Parathyroid adenoma (tissue), 2 donors: Measurements from ENCODE around the gene VGLL3.
A peak's percentile ranks its signal among the peaks of the same experiment; 100 is the strongest.

Source experiments
- H2AFZ ChIP-seq: fragments of 300-600 bp; sonication (generic); one replicate; pipeline ENCODE4 v1.7.0; 2017; ENCODE audit warnings: antibody characterized with exemption, mild to moderate bottlenecking
- H3K27ac ChIP-seq: fragments of 300-600 bp; sonication (generic); one replicate; pipeline ENCODE4 v1.7.0; 2017
- H3K27me3 ChIP-seq: fragments of 300-600 bp; sonication (generic); one replicate; pipeline ENCODE4 v1.7.0; 2017; ENCODE audit warnings: low read length; ENCODE audit not compliant: control insufficient read depth, insufficient read depth
- H3K36me3 ChIP-seq: fragments of 300-600 bp; sonication (generic); one replicate; pipeline ENCODE4 v1.7.0; 2017; ENCODE audit warnings: low read length; ENCODE audit not compliant: control insufficient read depth, insufficient read depth
- H3K4me1 ChIP-seq: fragments of 300-600 bp; sonication (generic); one replicate; pipeline ENCODE4 v1.7.0; 2017; ENCODE audit warnings: control low read depth
- H3K4me2 ChIP-seq: fragments of 300-600 bp; sonication (generic); one replicate; pipeline ENCODE4 v1.7.0; 2017; ENCODE audit warnings: low read length
- H3K4me3 ChIP-seq: fragments of 300-600 bp; sonication (generic); one replicate; pipeline ENCODE4 v1.7.0; 2017; ENCODE audit warnings: low read depth, low read length
- H3K79me2 ChIP-seq: fragments of 300-600 bp; sonication (generic); one replicate; pipeline ENCODE4 v1.7.0; 2017; ENCODE audit warnings: control low read depth
- H3K9ac ChIP-seq: fragments of 300-600 bp; sonication (generic); one replicate; pipeline ENCODE4 v1.7.0; 2017; ENCODE audit warnings: mild to moderate bottlenecking
- H3K9me3 ChIP-seq: fragments of 300-600 bp; sonication (generic); one replicate; pipeline ENCODE4 v1.7.0; 2017; ENCODE audit warnings: low read length; ENCODE audit not compliant: control insufficient read depth
- TF ChIP-seq, protein P1 (sequence below): fragments of 300-600 bp; sonication (generic); IDR thresholded peaks from one replicate; pipeline ENCODE4 v1.7.0; 2017; ENCODE audit warnings: antibody characterized with exemption, mild to moderate bottlenecking
- donor health status: primary hyperparathyroidism.

Gene VGLL3, protein sequence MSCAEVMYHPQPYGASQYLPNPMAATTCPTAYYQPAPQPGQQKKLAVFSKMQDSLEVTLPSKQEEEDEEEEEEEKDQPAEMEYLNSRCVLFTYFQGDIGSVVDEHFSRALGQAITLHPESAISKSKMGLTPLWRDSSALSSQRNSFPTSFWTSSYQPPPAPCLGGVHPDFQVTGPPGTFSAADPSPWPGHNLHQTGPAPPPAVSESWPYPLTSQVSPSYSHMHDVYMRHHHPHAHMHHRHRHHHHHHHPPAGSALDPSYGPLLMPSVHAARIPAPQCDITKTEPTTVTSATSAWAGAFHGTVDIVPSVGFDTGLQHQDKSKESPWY

DNA sequence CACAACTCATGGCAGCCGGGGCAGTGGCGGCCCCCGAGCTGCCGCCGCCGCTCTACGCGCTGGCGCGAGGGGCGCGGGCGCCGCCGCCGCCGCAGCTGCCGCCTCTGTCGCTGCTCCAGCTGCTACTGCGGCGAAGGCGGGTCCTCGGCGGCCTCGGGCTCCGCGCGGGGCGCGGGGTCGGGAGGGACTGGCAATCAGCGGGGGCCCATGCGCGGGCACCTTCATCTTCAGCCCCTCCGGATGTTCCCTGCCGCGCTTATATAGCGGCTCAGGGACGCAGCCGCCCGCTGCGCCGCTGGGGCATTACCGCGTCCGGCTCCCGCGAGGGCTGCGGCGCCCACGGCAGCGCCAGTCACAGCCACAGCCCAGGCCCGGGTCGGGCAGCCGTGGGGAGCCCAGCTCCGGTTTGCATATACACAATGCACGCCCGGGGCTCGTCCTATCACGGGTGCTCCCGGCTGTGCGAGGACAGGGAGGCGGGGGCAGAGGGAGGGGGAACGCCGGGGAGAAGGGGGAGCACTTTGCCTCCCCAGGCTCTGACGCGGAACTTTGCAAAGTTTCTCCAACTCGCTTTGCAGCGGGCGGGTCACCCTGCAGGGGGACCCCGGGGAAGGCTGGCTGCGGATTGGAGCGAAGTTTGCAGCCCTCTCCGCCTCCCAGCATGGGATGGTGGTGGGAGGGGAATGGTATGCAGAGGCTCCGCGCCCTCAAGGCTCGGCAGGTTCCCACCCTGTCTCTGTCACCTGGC lies at the start of gene VGLL3:
Gene VGLL3, minus strand, starts transcription at position 416 of the 748 bp plus-strand sequence. Its CDS starts 406 bp downstream, at position 10.
- TF ChIP-seq, protein P1, sequence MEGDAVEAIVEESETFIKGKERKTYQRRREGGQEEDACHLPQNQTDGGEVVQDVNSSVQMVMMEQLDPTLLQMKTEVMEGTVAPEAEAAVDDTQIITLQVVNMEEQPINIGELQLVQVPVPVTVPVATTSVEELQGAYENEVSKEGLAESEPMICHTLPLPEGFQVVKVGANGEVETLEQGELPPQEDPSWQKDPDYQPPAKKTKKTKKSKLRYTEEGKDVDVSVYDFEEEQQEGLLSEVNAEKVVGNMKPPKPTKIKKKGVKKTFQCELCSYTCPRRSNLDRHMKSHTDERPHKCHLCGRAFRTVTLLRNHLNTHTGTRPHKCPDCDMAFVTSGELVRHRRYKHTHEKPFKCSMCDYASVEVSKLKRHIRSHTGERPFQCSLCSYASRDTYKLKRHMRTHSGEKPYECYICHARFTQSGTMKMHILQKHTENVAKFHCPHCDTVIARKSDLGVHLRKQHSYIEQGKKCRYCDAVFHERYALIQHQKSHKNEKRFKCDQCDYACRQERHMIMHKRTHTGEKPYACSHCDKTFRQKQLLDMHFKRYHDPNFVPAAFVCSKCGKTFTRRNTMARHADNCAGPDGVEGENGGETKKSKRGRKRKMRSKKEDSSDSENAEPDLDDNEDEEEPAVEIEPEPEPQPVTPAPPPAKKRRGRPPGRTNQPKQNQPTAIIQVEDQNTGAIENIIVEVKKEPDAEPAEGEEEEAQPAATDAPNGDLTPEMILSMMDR = no peak
- Histone ChIP-seq H3K36me3 (no peaks in the 10 kb centered on the region), H3K9ac (no peak within 1 kb of the TSS), H3K79me2 (no peaks in the 10 kb centered on the region), H3K4me2 (peak within 1 kb of the TSS; percentile 87), H3K4me3 (peak within 1 kb of the TSS; percentile 53), H3K27me3 (peaks cover 7% of the 10 kb centered on the region), H2AFZ (peak within 1 kb of the TSS; percentile 39), H3K9me3 (no peaks in the 10 kb centered on the region), H3K27ac (no peak within 1 kb of the TSS), H3K4me1 (no peaks in the 10 kb centered on the region)

DNA sequence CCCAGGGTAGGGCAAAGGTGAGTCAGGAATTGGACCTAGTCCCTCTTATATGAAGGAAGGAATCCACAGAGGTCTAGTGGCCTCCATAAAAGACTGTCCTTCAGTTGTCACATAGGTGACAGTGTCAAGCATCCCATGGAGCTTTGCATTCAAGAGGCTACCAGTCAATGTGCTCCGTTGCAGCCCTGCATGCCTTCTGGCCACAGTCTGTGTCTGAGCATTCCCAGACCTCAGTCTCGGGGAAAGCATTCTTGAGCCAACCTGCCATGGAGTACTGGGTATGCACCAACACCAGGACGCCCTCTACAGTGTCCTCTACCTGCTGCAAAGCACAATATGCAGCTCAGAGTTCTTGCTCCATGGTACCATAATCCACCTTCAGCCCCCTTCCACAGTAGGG lies 46.7 kb upstream of the VGLL3 start:
- H3K36me3 ChIP-seq = no peaks in the 10 kb centered on the region
- H3K4me3 ChIP-seq = no peak overlapping the region
- H3K4me1 ChIP-seq = no peaks in the 10 kb centered on the region
- H3K79me2 ChIP-seq = no peaks in the 10 kb centered on the region
- H3K4me2 ChIP-seq = no peak overlapping the region
- no peaks in the 10 kb centered on the region for H3K9me3 ChIP-seq
- no peak overlapping the region for H2AFZ ChIP-seq
- TF ChIP-seq, protein P1 = no peak
- H3K27me3 ChIP-seq = no peaks in the 10 kb centered on the region
- H3K9ac ChIP-seq = no peak overlapping the region
- H3K27ac ChIP-seq = no peak overlapping the region

DNA sequence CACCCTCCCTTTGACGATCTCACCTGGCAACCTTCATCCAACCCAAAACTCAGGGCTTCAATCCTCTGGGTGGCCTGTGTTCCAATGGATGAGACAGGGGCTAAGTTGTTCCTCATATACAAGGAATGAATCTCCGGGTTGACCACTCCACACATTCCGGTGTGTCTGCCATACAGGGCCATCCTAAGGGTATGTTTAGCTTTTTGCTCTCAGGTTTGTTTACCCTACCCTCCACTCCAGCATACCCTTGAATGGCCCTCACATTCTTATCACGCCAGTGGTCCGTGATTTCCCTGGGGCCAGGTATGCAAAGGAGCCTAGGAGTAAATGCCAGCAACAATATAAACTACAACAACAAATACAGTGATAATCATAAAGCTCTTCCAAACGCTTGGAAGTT lies 45.7 kb upstream of the VGLL3 start:
- TF ChIP-seq, protein P1 = no peak
- H3K4me3 ChIP-seq = no peak overlapping the region
- H3K79me2 ChIP-seq = no peaks in the 10 kb centered on the region
- no peak overlapping the region for H3K4me2 ChIP-seq
- no peak overlapping the region for H2AFZ ChIP-seq
- no peaks in the 10 kb centered on the region for H3K36me3 ChIP-seq
- no peak overlapping the region for H3K27ac ChIP-seq
- no peaks in the 10 kb centered on the region for H3K27me3 ChIP-seq
- H3K9me3 ChIP-seq = no peaks in the 10 kb centered on the region
- H3K9ac ChIP-seq = no peak overlapping the region
- H3K4me1 ChIP-seq = no peaks in the 10 kb centered on the region

DNA sequence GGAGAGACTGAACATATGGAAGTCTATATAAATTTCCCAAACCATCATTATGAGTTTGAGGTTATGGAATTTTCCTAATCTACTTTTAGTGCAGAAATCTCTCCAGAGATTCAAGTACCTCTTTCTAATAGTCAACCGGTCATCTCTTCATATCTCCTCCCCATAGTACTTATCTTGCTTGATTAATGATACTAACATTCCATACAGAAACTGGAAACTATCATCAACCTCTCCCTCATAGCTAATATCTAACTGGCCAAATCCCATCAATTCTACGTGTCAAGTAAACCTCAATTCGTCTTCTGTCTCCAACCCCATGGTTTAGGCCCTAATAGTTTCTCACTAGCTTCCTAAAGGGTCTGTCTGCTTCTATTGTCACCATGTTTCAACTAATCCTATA lies 44.4 kb upstream of the VGLL3 start:
- Histone ChIP-seq H3K9ac (no peak overlapping the region), H3K4me2 (no peak overlapping the region), H2AFZ (no peak overlapping the region), H3K36me3 (no peaks in the 10 kb centered on the region), H3K9me3 (no peaks in the 10 kb centered on the region), H3K79me2 (no peaks in the 10 kb centered on the region), H3K4me3 (no peak overlapping the region), H3K4me1 (no peaks in the 10 kb centered on the region), H3K27me3 (no peaks in the 10 kb centered on the region), H3K27ac (no peak overlapping the region)
- TF ChIP-seq, protein P1 = no peak
